Inflammatory macrophage treated with lipopolysaccharide for 4 hours (primary cell): ENCODE data around the gene GDI1.
A peak's percentile ranks its signal among the peaks of the same experiment; 100 is the strongest.

Source experiments
- DNase-seq: peaks from one replicate; pipeline ENCODE4 v3.0.0-alpha.2; 2020

Gene GDI1

DNA sequence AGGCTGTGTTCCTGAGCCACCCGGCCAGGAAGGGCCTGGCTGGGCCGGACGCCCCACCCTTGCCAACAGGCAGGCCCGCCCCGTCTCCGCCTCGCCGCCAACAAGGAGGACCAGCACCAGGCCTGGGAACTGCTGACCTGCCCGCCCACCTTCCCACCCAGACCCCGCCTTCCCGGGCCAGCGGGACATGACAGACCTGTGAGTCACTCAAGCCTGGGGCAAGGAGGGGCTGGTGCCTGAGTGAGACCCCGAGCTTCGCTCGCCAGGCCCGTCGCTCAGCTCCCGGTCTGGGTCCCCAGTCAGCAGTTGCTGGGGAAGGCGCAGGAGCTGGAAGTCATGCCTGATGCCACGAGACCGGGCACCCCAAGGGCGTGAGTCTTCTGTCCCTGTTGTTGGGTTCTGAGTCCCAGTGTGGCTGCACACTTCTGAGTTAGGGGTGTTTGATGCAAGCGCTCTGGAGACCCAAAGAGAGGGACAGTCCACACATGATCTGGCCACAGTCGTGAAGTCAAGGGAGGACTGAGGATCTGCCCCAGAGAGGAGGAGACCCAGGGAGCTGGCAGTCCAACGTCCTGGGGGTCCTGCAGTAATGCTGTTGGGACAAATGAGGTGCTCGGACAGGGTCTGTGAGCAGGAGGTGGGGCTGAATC lies 27.6 kb upstream of the GDI1 start, which contains the start of gene DNASE1L1:
DNASE1L1 (minus strand) TSS at position 33 of the 650 bp plus-strand sequence. CDS start 3,686 bp downstream, outside the sequence.
- peak; percentile 89 for DNase-seq

DNA sequence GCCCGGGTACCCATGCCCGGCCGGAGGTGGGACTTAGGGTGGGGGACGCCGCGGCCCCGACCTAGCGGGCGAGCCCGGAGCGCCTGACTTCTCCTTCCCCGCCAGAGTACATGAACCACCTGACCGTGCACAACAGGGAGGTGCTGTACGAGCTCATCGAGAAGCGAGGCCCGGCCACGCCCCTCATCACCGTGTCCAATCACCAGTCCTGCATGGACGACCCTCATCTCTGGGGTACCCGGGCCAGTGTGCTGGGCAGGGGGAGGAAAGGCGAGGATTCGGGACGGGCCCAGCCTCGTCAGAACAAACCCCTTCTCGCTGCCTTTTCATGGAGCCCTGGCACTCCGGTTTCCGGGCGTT lies 25.0 kb upstream of the GDI1 start:
- DNase-seq, result peak; percentile 42

DNA sequence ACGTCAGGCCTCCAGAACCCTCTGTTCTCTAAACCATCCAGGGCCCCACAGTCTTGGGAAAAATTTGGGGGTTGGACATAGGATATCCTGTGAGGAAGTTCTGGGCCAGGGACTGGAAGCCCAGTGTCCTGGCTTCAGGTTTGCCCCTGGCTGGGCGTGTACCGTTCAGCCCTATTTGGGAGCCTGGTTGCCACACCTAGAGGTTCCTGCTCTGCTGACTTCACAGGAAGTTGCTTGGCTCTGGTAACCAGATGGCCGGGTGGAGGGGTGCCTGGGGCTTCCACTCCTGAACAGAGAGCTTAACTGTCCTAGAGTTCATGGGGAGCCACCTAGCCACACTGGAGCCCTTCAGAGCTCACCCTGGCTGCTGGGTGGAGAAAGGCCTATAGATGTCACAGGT lies 24.5 kb upstream of the GDI1 start:
- DNase-seq, result peak; percentile 37

DNA sequence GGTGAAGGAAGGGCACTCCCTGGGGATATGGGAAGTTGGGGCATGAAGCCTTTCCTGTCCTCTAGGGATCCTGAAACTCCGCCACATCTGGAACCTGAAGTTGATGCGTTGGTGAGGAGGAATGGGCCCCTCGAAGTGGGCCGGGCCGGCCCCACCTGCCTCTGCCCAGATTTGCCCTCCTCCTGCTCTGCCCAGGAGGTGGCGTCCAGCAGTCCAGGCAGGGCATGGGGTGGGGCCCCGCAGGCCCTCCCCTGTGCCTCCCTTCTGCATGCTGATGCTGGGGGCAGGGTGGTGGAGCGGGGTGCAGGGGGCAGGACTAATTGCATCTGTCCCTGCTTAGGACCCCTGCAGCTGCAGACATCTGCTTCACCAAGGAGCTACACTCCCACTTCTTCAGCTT lies 23.8 kb upstream of the GDI1 start:
- no peak for DNase-seq

DNA sequence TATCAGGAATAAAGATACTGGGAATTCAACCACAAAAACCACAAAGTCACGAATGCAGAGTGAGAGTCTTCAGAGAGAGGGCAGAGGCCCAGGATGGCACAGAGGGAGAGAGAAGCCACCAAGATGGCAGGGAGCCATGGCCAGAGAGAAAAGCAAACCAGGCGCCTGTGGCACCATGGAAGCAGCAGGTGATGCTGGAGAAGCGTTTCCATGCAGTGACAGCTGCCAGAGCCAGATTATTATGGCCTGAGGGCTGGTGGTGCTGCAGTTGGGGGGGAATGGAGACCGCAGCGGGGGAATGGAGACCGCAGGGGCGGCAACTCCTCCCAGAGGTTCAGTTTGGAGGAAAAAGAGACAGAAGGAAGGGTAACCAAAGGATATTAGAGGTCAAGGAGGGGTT lies 19.8 kb upstream of the GDI1 start:
- DNase-seq, result no peak

DNA sequence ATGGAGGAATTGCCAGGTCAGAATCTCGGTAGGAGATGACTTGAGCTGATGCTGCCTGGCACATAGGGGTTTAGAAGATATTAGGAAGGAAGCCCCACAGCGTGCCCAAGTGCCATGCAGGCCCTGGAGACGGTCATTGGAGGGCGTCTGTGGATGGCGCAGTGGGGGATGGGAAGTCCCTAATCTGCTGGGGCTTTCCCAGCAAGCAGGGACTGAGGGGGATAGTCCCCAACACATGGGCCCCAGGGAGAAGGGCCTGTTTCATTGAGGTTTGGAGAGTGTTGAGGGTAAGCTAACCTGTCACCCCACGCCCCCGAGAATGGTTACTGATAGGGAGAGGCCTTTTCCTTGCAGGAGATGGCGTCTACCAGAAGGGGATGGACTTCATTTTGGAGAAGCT lies 17.8 kb upstream of the GDI1 start:
- no peak for DNase-seq

DNA sequence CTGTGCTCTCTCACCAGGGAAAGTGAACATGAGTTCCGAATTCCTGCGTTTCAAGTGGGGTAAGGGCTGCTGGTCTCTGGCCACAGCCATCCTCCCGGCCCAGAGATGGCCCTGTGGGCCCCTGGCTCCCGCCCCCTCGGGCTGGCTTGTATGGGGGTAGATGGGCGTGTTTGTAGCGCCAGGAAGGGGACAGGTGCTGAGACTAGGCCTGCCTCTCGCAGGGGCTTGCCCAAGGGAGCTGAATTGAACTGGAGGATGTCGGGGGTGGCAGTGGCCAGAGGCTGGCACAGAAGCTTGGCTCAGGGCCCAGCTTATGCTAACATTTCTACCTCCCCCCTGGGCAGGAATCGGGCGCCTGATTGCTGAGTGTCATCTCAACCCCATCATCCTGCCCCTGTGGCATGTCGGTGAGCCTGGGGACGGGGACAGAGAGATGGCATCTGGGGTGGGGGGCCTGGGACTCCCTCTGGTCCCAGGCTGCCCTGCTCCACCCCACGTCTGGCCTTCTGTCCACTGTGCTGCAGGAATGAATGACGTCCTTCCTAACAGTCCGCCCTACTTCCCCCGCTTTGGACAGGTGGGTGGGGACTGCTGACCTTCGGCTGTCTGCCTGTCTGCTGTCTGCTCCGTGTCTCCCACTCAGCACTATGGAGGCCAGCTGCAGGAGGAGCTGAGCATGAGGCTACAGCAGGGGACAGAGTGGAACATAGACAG lies 17.1 kb upstream of the GDI1 start:
- DNase-seq, result no peak

DNA sequence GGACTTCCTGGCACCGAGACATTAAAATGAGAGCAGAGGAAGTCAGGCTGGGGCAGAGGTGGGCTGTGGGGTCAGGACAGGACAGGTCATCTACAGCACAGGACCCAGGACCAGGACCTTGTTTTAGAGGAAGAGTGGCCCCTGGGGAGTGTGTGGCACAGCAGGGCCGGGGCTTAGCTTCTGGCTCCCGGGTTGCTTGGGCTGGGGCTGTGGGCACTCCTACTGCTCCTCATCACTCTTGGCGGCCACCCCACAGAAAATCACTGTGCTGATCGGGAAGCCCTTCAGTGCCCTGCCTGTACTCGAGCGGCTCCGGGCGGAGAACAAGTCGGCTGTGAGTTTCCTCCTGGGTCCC lies 16.6 kb upstream of the GDI1 start:
- DNase-seq, result no peak

DNA sequence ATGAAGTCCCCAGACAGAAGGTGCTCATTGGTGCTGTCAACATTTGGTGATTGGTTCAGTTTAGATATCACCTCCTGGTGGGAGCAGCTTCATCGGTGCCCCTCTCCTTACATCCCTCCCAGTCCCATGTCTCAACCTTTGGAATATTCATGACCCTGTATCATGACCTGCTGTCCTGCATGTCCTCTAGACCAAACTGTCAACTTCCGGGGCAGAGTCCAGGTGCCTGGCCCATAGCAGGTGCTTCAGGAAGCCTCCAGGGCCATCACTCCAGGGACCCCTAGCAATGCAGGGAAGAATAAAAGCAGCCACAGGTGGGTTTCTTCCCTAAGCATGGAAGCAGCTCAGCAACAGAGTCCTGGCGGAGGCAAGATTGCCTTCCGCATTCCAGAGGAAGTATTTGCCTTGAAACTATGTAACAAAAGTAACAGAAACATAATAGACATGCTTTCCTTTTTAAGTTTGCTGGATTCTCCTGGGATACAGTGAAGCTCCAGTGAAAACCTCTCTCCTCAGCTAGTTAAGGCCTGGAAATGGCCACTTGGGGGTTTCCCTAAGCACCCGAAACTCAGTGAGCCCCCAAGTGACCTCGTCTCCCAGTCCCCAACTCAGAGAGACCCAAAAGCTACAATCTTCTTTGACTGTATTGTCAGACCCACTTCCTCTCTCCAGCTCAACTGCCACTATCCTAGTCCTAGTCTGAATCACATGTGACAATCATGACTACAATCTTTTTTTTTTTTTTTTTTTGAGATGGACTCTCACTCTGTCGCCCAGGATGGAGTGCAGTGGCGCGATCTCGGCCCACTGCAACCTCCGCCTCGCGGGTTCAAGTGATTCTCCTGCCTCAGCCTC lies 9.8 kb upstream of the GDI1 start:
- peak; percentile 56 for DNase-seq

DNA sequence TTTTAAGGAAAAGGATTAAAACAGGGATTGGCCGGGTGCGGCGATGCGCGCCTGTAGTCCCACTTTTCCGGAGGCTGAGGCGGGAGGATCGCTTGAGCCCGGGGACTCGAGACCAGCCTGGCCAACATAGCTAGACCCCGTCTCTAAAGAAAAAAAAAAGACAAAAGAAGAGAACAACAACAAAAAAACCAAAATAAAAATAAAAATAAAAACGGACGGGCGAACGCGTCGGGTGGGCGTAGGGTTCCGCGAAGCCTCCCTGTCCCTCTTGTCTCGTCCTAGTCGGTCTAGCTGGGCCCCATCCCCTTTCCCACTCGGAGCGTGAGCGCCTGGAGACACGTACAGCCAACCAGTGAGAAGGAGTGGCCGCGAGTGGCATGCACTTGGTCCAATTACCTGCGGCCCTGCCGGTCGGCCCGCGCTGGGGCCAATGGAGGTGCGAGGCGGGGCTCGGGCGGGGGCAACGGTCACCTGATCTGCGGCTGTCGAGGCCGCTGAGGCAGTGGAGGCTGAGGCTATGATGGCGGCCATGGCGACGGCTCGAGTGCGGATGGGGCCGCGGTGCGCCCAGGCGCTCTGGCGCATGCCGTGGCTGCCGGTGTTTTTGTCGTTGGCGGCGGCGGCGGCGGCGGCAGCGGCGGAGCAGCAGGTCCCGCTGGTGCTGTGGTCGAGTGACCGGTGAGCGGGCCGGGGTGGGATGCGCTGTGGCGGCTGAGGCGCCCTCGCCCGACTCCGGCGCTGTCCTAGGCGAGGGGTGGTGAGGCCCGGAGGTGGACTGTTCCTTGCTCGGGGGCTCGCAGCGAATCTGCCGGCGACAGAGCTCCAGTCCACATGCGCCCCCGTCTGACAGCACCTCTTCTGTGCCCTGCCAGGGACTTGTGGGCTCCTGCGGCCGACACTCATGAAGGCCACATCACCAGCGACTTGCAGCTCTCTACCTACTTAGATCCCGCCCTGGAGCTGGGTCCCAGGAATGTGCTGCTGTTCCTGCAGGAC lies 8.5 kb upstream of the GDI1 start, which contains the start of gene ATP6AP1:
ATP6AP1 (plus strand) TSS at position 502 of the 996 bp plus-strand sequence; CDS start at position 518, 16 bp downstream.
- DNase-seq, result peak; percentile 94

DNA sequence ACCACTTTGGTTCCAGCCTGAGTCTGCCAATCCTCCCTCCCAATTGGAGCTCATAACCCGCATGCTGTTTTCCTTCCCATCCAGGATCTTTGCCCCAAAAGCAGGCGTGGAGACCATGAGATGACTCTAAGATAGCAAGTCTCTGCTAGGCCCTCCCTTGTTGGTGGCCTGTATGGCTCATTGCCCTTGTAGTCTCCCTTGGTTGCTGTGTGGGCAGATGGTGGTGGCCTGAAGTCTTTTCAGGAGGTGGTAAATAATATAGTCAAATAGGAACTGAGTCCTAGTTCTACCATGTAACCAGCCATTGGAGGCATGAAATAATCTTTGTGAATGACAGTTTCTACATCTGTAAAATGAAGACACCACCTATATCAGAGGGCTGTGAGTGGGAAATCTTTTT lies 7.2 kb upstream of the GDI1 start:
- DNase-seq, result peak; percentile 55

DNA sequence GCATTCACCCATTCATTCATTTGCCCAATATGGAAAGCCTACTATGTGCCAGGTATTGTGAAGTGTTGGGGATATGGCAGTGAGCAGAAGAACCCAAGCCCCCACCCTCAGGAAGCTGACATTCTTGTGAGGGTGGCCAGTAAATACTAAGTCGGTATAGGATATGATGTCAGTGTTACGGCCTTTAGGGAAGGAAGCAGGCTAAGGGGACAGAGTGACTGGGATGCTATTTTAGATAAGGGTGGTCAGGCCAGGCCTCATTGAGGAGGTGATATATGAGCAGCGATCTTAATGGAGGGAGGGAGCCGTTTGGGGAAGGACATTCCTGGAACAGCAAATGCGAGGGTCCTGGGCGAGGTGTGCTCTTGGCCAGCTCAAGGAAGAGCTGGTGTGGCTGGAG lies 6.5 kb upstream of the GDI1 start:
- DNase-seq, result peak; percentile 58

DNA sequence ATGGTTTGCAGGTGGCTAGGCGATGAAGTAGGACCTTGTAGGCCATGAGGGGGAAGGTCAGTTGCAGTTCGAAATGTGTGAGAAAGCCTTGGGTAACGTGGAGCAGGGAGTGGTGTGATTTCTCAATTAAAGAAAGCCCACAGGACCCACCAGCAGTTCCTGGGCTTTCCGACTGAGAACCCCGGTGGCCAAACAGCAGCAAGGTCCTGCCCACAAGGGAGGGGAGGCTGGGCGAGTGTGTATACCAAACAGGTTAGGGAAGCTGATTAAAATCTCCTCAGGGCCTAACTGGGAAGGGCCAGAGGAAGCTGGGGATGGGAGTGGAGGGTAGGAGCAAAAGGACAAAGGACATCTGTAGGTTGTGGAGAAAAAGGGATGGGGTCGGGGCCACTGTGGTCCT lies 6.0 kb upstream of the GDI1 start:
- peak; percentile 87 for DNase-seq

DNA sequence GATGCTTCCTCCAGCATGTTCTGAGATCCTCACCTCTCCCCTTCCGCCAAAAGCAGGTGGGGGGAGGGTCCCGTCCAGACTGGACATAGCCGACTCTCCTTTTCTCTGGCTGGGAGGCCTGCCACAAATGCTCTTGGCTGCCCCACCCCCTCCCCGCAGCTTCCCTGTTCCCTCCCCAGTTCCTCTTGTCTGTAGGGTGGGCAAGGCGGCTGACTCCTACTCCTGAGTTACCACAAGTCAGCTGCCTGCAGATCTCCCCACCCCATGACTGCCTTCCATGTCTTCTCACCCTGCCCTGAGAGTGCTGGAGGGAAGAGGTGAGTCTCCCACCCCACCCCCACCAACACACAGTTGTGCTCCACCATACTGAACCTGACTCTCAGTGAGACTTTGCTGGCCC lies 5.6 kb upstream of the GDI1 start:
- DNase-seq, result peak; percentile 84

DNA sequence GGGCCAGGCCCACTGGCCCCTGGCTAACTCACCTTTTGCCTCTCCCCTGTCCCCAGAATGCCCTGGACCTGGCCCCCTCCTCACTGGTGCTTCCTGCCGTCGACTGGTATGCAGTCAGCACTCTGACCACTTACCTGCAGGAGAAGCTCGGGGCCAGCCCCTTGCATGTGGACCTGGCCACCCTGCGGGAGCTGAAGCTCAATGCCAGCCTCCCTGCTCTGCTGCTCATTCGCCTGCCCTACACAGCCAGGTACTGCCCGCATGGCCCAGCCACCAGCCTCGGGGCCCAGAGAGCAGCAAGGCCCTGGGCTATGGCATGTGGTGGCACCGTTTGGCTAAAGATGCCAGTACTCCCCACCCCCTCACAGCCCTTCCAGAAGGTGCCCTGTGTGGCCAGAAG lies 4.7 kb upstream of the GDI1 start:
- DNase-seq, result no peak

DNA sequence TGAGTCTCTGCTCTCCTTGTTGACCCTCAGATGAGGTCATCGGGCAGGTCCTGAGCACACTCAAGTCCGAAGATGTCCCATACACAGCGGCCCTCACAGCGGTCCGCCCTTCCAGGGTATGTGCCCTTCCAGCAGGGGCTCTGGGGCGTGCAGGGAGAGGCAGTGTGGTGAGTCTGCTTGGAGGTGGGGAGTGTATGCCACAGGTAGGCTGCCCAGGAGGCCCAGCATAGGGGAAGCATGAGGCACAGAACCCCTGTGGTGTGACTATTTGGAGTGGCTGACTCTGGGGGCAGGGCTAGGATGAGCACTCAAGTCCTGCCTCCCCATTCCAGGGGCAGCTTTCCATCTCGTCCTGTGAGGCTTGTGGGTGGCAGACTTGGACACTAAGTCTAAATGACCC lies 3.3 kb upstream of the GDI1 start:
- no peak for DNase-seq

DNA sequence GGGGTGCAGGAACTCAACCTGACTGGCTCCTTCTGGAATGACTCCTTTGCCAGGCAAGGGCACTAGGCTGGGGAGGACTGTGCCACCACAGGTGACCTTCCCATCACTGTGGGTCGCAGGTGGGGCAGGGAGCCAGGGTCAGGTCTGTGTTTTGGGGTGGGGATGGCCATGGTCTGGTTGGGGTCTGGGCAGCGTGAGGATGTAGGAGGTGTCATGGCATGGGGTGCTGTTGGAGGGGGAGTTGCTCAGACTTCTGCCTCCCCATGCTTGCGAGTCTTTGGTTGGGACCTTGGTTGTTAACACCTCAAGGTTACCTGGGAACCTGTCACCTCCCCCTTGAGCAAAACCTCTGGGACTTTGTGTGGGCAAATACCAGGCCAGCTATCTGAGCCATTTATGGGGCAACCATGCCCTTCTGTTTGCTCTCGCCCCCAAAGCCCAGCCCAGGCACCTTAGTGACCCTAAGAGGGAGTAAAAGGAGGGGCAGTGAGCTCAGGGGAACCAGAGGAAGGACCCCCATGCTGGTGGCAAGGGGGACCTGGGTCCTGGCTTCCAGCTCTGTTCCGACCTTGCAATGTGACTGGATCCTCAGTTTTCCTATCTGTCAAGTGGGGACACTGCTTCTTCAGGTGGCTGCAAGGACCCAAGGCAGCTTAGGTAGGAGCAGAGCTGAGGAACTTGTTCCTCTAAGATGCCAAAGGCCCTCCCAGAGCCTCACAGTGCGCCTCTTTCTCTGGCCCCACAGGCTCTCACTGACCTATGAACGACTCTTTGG lies 2.4 kb upstream of the GDI1 start:
- DNase-seq, result no peak

DNA sequence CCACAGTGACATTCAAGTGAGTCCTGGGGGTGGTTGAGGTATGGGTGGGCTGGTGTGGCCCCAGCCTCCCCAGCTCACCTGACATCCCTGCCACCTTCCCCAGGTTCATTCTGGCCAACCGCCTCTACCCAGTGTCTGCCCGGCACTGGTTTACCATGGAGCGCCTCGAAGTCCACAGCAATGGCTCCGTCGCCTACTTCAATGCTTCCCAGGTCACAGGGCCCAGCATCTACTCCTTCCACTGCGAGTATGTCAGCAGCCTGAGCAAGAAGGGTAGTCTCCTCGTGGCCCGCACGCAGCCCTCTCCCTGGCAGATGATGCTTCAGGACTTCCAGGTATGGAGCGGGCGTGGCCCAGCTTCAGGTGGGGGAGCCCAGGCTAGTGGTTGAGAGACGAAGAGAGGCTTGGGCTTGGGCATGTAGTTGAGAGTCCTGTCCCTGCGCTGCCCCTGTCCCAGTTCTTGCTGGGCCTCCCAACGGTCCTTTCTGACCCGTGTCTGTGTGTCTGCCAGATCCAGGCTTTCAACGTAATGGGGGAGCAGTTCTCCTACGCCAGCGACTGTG lies 1.7 kb upstream of the GDI1 start:
- no peak for DNase-seq

DNA sequence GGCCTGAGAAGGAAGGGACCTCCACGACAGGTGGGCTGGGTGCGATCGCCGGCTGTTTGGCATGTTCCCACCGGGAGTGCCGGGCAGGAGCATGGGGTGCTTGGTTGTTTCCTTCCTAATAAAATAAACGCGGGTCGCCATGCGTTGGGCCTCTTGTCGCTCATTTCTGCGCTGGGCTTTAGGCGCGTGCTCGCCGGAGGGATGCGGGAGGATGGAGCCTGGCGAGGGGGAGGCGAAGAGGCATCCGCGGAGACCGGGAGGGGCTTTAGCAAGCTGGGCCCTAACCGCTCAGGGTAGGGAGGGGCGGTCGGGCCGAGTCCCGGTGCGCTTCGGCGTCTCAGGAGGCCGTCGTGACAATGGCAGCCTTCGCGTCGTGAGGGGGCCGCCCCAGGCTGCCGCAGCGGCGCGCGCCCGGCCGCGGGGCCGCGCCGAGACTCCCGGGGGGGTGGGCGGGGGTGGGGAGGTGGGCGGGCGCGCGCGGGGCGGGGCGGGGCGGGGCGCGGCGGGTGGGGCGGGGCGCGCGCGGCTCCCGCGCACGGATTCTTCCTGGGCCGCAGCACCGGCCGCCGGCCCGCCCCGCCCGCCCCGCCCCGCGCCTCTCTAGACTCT lies 476 bp upstream of the GDI1 start:
- DNase-seq, result peak; percentile 42

DNA sequence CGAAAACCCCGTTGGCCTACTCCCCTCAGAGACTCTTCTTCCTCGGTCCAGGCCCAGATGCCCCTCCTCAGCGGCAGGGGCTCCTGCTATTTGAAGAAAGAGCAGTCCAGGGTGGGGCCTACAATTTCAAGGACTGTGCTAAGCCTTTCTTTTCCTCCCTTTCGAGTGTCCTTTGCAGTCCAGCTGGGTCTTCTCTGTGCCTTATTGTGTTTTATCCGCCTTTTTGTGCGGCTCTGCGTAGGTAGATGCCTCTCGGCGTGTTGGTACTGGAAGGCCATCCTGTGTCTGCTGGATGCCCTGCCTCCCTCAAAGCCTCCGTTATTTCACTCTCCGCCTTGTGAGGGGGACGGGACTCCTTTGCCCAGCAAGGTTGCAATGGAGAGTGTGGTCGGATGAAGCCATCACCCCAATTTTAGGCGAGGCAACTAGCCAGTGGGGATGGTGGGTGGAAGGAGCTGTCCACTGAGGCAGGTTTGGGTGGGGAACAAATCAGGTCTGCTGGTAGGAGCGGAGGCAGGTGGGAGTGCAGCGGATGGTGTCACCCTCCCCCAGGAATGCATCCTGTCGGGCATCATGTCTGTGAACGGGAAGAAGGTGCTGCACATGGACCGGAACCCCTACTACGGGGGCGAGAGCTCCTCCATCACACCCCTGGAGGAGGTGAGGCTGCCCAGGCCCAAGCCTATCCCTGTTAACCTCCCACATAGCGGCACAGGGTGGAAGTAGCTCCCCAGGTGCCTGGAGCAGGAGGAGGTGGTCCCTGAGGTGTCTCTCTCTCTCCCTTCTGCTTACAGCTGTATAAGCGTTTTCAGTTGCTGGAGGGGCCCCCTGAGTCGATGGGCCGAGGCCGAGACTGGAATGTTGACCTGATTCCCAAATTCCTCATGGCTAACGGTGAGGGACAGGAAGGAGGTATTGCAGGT lies 1.3 kb downstream of the GDI1 start:
- no peak for DNase-seq
